IMR-90 (cell line): ENCODE data around the gene ADRA2B.

Experiments
- BHLHE40 ChIP-seq: fragments of 150-350 bp; IDR thresholded peaks from 2 replicates; pipeline ENCODE4 v1.6.1; 2016; ENCODE audit warnings: mild to moderate bottlenecking, low read depth, low read length
- CEBPB ChIP-seq: IDR thresholded peaks from 2 replicates; pipeline ENCODE4 v1.6.1; 2012; ENCODE audit warnings: low read depth, low read length, improper control_type of control experiment
- CHD1 ChIP-seq: IDR thresholded peaks from 2 replicates; pipeline ENCODE4 v1.6.1; 2012; ENCODE audit warnings: low read depth, low read length, improper control_type of control experiment
- FOS ChIP-seq: fragments of 150-350 bp; IDR thresholded peaks from 2 replicates; pipeline ENCODE4 v1.6.1; 2016; ENCODE audit warnings: low read depth, low read length
- MAZ ChIP-seq: IDR thresholded peaks from 2 replicates; pipeline ENCODE4 v1.6.1; 2012; ENCODE audit warnings: low read depth, mild to moderate bottlenecking, low read length, improper control_type of control experiment, moderate library complexity, borderline replicate concordance
- NFE2L2 ChIP-seq: fragments of 150-350 bp; IDR thresholded peaks from 2 replicates; pipeline ENCODE4 v1.6.1; 2016; ENCODE audit warnings: low read depth, mild to moderate bottlenecking, low read length
- POLR2A ChIP-seq: IDR thresholded peaks from 2 replicates; pipeline ENCODE4 v1.6.1; 2012; ENCODE audit warnings: mild to moderate bottlenecking, low read depth, low read length
- RCOR1 ChIP-seq: IDR thresholded peaks from 2 replicates; pipeline ENCODE4 v1.6.1; 2012; ENCODE audit warnings: mild to moderate bottlenecking, low read length, improper control_type of control experiment; ENCODE audit not compliant: insufficient replicate concordance
- RFX5 ChIP-seq: IDR thresholded peaks from 2 replicates; pipeline ENCODE4 v1.8.0; 2012; ENCODE audit warnings: low read depth, mild to moderate bottlenecking, low read length, moderate library complexity
- TF ChIP-seq, protein P1 (sequence below): conservative IDR thresholded peaks from 2 replicates; pipeline ENCODE4 v1.5.1; 2012; ENCODE audit warnings: mild to moderate bottlenecking, low read depth, low read length, improper control_type of control experiment
- TF ChIP-seq, protein P2 (sequence below): fragments of 150-350 bp; IDR thresholded peaks from 2 replicates; pipeline ENCODE4 v1.6.1; 2017; ENCODE audit warnings: mild to moderate bottlenecking, antibody characterized with exemption, low read length, low read depth

DNA sequence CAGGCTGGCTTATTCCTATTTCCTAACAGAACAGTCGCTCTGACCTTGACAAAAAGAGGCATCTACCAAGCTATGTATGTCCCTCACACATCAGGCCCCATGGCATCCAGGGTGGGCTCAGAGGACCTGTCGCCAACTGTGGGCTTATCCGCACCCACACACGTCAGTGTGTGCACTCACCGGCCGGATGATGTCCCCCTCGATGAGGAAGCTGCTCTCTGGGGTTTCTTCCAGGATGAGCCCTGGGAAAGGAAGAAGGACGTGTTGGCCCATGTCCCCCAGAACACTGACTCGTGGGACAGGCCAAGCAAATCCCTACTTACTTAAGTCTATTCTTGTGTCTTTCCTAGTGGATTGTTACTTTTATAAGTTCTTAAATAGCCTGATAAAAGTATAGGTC, 18.8 kb upstream of the ADRA2B start:
- TF ChIP-seq, protein P1, sequence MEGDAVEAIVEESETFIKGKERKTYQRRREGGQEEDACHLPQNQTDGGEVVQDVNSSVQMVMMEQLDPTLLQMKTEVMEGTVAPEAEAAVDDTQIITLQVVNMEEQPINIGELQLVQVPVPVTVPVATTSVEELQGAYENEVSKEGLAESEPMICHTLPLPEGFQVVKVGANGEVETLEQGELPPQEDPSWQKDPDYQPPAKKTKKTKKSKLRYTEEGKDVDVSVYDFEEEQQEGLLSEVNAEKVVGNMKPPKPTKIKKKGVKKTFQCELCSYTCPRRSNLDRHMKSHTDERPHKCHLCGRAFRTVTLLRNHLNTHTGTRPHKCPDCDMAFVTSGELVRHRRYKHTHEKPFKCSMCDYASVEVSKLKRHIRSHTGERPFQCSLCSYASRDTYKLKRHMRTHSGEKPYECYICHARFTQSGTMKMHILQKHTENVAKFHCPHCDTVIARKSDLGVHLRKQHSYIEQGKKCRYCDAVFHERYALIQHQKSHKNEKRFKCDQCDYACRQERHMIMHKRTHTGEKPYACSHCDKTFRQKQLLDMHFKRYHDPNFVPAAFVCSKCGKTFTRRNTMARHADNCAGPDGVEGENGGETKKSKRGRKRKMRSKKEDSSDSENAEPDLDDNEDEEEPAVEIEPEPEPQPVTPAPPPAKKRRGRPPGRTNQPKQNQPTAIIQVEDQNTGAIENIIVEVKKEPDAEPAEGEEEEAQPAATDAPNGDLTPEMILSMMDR, result no peak
- TF ChIP-seq POLR2A (no peak), RCOR1 (no peak), FOS (no peak), MAZ (no peak), CHD1 (no peak), RFX5 (no peak), CEBPB (no peak), NFE2L2 (no peak), BHLHE40 (no peak)
- TF ChIP-seq, protein P2, sequence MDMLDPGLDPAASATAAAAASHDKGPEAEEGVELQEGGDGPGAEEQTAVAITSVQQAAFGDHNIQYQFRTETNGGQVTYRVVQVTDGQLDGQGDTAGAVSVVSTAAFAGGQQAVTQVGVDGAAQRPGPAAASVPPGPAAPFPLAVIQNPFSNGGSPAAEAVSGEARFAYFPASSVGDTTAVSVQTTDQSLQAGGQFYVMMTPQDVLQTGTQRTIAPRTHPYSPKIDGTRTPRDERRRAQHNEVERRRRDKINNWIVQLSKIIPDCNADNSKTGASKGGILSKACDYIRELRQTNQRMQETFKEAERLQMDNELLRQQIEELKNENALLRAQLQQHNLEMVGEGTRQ, result no peak
